Liver (tissue), 3 donors: Measurements from ENCODE around the gene PAOX.

ENCODE experiments used
- GABPA ChIP-seq, 2 donors: IDR thresholded peaks in 1 of 2; conservative IDR thresholded peaks in 1 of 2; 2 replicates each; pipeline ENCODE4 v1.6.1; 2016; ENCODE audit warnings: antibody characterized with exemption in 2 of 2, mild to moderate bottlenecking in 1 of 2, moderate library complexity in 1 of 2
- RAD21 ChIP-seq, 2 donors: IDR thresholded peaks; 2 replicates each; pipeline ENCODE4 v1.6.1; 2016; ENCODE audit warnings: antibody characterized with exemption in 2 of 2, mild to moderate bottlenecking in 2 of 2
- REST ChIP-seq: IDR thresholded peaks from 2 replicates; pipeline ENCODE4 v1.6.1; 2016; ENCODE audit warnings: antibody characterized with exemption, mild to moderate bottlenecking
- SP1 ChIP-seq: IDR thresholded peaks from 2 replicates; pipeline ENCODE4 v1.6.1; 2018; ENCODE audit warnings: antibody characterized with exemption, mild to moderate bottlenecking
- TAF1 ChIP-seq: conservative IDR thresholded peaks from 2 replicates; pipeline ENCODE4 v1.6.1; 2016; ENCODE audit warnings: antibody characterized with exemption, mild to moderate bottlenecking
- YY1 ChIP-seq: IDR thresholded peaks from 2 replicates; pipeline ENCODE4 v1.6.1; 2016; ENCODE audit warnings: antibody characterized with exemption, mild to moderate bottlenecking
- ZBTB33 ChIP-seq: IDR thresholded peaks from 2 replicates; pipeline ENCODE4 v1.6.1; 2016; ENCODE audit warnings: antibody characterized with exemption
- TF ChIP-seq, protein P1 (sequence below): fragments of 150-350 bp; IDR thresholded peaks from 2 replicates; pipeline ENCODE4 v1.5.1; 2017; ENCODE audit warnings: improper control_type of control experiment, low read depth, low read length; ENCODE audit not compliant: missing input control
- TF ChIP-seq, protein P2 (sequence below): IDR thresholded peaks from 2 replicates; pipeline ENCODE4 v1.6.1; 2016; ENCODE audit warnings: antibody characterized with exemption
- donor health status: healthy.
- donor health status: healthy.

- TF ChIP-seq, protein P1, sequence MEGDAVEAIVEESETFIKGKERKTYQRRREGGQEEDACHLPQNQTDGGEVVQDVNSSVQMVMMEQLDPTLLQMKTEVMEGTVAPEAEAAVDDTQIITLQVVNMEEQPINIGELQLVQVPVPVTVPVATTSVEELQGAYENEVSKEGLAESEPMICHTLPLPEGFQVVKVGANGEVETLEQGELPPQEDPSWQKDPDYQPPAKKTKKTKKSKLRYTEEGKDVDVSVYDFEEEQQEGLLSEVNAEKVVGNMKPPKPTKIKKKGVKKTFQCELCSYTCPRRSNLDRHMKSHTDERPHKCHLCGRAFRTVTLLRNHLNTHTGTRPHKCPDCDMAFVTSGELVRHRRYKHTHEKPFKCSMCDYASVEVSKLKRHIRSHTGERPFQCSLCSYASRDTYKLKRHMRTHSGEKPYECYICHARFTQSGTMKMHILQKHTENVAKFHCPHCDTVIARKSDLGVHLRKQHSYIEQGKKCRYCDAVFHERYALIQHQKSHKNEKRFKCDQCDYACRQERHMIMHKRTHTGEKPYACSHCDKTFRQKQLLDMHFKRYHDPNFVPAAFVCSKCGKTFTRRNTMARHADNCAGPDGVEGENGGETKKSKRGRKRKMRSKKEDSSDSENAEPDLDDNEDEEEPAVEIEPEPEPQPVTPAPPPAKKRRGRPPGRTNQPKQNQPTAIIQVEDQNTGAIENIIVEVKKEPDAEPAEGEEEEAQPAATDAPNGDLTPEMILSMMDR = no peak
- TF ChIP-seq, protein P2, sequence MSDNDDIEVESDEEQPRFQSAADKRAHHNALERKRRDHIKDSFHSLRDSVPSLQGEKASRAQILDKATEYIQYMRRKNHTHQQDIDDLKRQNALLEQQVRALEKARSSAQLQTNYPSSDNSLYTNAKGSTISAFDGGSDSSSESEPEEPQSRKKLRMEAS = no peak
- no peak for TF ChIP-seq ZBTB33
- no peak for TF ChIP-seq TAF1
- TF ChIP-seq SP1 = no peak
- no peak for TF ChIP-seq GABPA (IDR thresholded peaks at IDR 0.05 in 1 of 2, conservative IDR thresholded peaks at IDR 0.05 in 1 of 2)
- TF ChIP-seq YY1 = no peak
- no peak for TF ChIP-seq RAD21 (IDR thresholded peaks at IDR 0.05)
- no peak for TF ChIP-seq REST
Measured at GRCh38 chr10:133356549-133357284, 22.3 kb upstream of the PAOX start.
